Measurements from ENCODE around the gene BFAR. TPM values are rescaled to one million over a fixed set of nuclear protein-coding genes. Genes with fewer than 3 reads are reported as not detected.

Gene BFAR
- total and polyA plus RNA-seq, 9 of the 15 experiments (the other 6 are each of a cell fraction or from before 2014, with no cell fraction given), result 45.0 to 82.6 (median 60.4) TPM

GRCh38 chr16:14629919-14630619 lies 2.7 kb upstream of the BFAR start, which contains the start of gene PARN (continued):
- TF ChIP-seq CTCF (IDR thresholded peaks at IDR 0.05 in 2 of 3, conservative IDR thresholded peaks at IDR 0.05 in 1 of 3; ENCODE audit: insufficient read depth in 2 of 3, low read depth in 1 of 3, low read length in 3 of 3) (no peak), CUX1 (CRISPR knock-in tag; IDR thresholded peaks at IDR 0.05) (no peak), IRF2 (CRISPR knock-in tag; IDR thresholded peaks at IDR 0.05) (no peak), PBX2 (CRISPR knock-in tag; IDR thresholded peaks at IDR 0.05; ENCODE audit: low read depth) (no peak), PBX2 (tag; conservative IDR thresholded peaks at IDR 0.05; ENCODE audit: low read depth) (no peak), NR2C1 (IDR thresholded peaks at IDR 0.05) (no peak), NR2C1 (tag; IDR thresholded peaks at IDR 0.05) (no peak), ZBTB49 (CRISPR knock-in tag; IDR thresholded peaks at IDR 0.05; ENCODE audit: borderline replicate concordance) (no peak), AFF4 (CRISPR knock-in tag; IDR thresholded peaks at IDR 0.05) (peak; percentile 94), SMARCA4 (IDR thresholded peaks at IDR 0.05) (no peak)

All from K562 (cell line).